ENCODE measurements around the gene DDX1. TPM values are rescaled to one million over a fixed set of nuclear protein-coding genes. Genes with fewer than 3 reads are reported as not detected.

Gene DDX1
- total and polyA plus RNA-seq, 12 donors: 39.4 to 122 (median 77.2) TPM

GRCh38 chr2:15602393-15602792 lies 10.7 kb downstream of the DDX1 start:
- WGBS, 4 donors: 90 to 93% (median 91%) methylated on average over 8 of the region's 8 CpGs
- no peak for DNase-seq
- intact Hi-C loops (cut with DNase I): no loop called here
- H3K9me3 ChIP-seq (replicated peaks in 1 of 3): no peaks in the 10 kb centered on the region
- H3K27me3 ChIP-seq: no peaks in the 10 kb centered on the region
- no peak overlapping the region for H3K4me3 ChIP-seq
- peaks cover 0 to 99% of the 10 kb centered on the region in 2 donors for H3K36me3 ChIP-seq (replicated peaks in 1 of 2)
- TF ChIP-seq CTCF (IDR thresholded peaks at IDR 0.05): no peak
- TF ChIP-seq POLR2A (IDR thresholded peaks at IDR 0.05): no peak
- H3K27ac ChIP-seq: no peak overlapping the region
- H3K4me1 ChIP-seq (replicated peaks in 1 of 2): no peaks in the 10 kb centered on the region

GRCh38 chr2:15603044-15603765 lies 11.5 kb downstream of the DDX1 start:
- WGBS, 4 donors: 86 to 97% (median 91%) methylated on average over 3 of the region's 3 CpGs
- H3K9me3 ChIP-seq (replicated peaks in 1 of 3): no peaks in the 10 kb centered on the region
- TF ChIP-seq CTCF (IDR thresholded peaks at IDR 0.05) (no peak), POLR2A (IDR thresholded peaks at IDR 0.05) (no peak)
- no peaks in the 10 kb centered on the region for H3K27me3 ChIP-seq
- intact Hi-C loops (cut with DNase I): no loop called here
- no peaks in the 10 kb centered on the region for H3K4me1 ChIP-seq (replicated peaks in 1 of 2)
- no peak for DNase-seq
- H3K4me3 ChIP-seq: no peak overlapping the region
- H3K27ac ChIP-seq: no peak overlapping the region
- peaks cover 0 to 99% of the 10 kb centered on the region in 2 donors for H3K36me3 ChIP-seq (replicated peaks in 1 of 2)

GRCh38 chr2:15603948-15604347 lies 12.3 kb downstream of the DDX1 start:
- Histone ChIP-seq H3K4me1 (replicated peaks in 1 of 2) (no peaks in the 10 kb centered on the region), H3K4me3 (no peak overlapping the region), H3K27me3 (no peaks in the 10 kb centered on the region), H3K9me3 (replicated peaks in 1 of 3) (no peaks in the 10 kb centered on the region), H3K36me3 (replicated peaks in 1 of 2) (peaks cover 0 to 99% of the 10 kb centered on the region in 2 donors), H3K27ac (no peak overlapping the region)
- WGBS, 4 donors: 92 to 100% (median 94%) methylated on average over 2 of the region's 2 CpGs
- TF ChIP-seq POLR2A (IDR thresholded peaks at IDR 0.05) (no peak), CTCF (IDR thresholded peaks at IDR 0.05) (no peak)
- DNase-seq: no peak
- intact Hi-C loops (cut with DNase I): no loop called here

GRCh38 chr2:15605721-15606120 lies 14.1 kb downstream of the DDX1 start:
- Histone ChIP-seq H3K36me3 (replicated peaks in 1 of 2) (peaks cover 0 to 98% of the 10 kb centered on the region in 2 donors), H3K27me3 (no peaks in the 10 kb centered on the region), H3K4me3 (no peak overlapping the region), H3K4me1 (replicated peaks in 1 of 2) (no peaks in the 10 kb centered on the region), H3K27ac (no peak overlapping the region), H3K9me3 (replicated peaks in 1 of 3) (no peaks in the 10 kb centered on the region)
- DNase-seq: no peak
- intact Hi-C loops (cut with DNase I): no loop called here
- TF ChIP-seq POLR2A (IDR thresholded peaks at IDR 0.05) (no peak), CTCF (IDR thresholded peaks at IDR 0.05) (no peak)
- 46 to 86% (median 67%) methylated on average over 1 of the region's 1 CpG for WGBS, 4 donors

Measured in adrenal gland (tissue), 12 donors.